SU-DHL-6 (cell line): ENCODE data around the gene DRAP1.

Experiments
- EZH2phosphoT487 ChIP-seq: fragments of 200-600 bp; sonication (generic), shearing (Covaris generic); conservative IDR thresholded peaks from 2 replicates; pipeline ENCODE4 v1.6.1; 2018; ENCODE audit warnings: mild to moderate bottlenecking, antibody characterized with exemption, low read length, moderate library complexity, mixed read lengths
- TF ChIP-seq, protein P1 (sequence below): fragments of 200-600 bp; sonication (generic); IDR thresholded peaks from one replicate; pipeline ENCODE4 v1.5.1; 2017; ENCODE audit warnings: antibody characterized with exemption, mild to moderate bottlenecking, low read length, moderate library complexity; ENCODE audit not compliant: insufficient read depth, poor library complexity, severe bottlenecking

DNA sequence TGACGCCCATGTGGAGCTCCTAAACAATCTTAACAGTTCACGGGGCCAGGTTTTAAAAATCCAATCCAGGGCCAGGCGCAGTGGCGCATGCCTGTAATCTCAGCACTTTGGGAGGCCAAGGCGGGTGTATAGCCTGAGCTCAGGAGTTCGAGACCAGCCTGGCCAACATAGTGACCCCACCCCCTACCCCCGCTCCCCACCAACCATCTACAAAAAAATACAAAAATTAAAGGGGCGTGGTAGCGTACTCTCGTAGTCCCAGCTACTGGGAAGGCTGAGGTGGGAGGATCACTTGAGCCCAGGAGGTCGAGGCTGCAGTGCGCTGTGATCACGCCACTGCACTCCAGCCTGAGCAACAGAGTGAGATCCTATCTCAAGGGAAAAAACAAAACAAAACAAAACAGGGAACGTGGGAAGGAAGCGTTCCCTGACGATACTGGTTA is 41.6 kb downstream of the DRAP1 start:
- TF ChIP-seq, protein P1, sequence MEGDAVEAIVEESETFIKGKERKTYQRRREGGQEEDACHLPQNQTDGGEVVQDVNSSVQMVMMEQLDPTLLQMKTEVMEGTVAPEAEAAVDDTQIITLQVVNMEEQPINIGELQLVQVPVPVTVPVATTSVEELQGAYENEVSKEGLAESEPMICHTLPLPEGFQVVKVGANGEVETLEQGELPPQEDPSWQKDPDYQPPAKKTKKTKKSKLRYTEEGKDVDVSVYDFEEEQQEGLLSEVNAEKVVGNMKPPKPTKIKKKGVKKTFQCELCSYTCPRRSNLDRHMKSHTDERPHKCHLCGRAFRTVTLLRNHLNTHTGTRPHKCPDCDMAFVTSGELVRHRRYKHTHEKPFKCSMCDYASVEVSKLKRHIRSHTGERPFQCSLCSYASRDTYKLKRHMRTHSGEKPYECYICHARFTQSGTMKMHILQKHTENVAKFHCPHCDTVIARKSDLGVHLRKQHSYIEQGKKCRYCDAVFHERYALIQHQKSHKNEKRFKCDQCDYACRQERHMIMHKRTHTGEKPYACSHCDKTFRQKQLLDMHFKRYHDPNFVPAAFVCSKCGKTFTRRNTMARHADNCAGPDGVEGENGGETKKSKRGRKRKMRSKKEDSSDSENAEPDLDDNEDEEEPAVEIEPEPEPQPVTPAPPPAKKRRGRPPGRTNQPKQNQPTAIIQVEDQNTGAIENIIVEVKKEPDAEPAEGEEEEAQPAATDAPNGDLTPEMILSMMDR, result no peak
- TF ChIP-seq EZH2phosphoT487, result no peak
